ENCODE measurements around the gene PGLYRP3. TPM values are rescaled to one million over a fixed set of nuclear protein-coding genes. Genes with fewer than 3 reads are reported as not detected.

PGLYRP3 gene
- total RNA-seq, 1 donor from 2014 or later, result 4.4 TPM

DNA sequence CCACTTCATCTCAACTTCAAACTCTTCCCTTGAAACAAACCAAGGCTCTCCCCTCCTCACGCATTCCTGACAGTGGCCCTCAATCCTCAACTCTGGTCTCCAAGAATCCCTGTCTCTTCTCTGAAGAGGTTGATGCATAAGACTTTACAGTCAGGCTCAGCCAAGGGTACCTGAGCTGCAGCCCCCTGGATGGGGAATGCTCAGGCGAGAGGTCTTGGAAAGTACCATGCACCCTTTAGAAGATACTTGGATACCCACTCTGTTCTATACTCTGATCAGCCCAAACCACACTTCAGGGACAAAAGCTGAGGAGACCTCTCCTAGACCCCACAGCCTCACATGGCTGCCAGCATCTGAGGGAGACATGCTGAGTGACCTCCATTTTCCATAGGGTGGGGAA, 536 bp upstream of the PGLYRP3 start:
- DNase-seq, result no peak

DNA sequence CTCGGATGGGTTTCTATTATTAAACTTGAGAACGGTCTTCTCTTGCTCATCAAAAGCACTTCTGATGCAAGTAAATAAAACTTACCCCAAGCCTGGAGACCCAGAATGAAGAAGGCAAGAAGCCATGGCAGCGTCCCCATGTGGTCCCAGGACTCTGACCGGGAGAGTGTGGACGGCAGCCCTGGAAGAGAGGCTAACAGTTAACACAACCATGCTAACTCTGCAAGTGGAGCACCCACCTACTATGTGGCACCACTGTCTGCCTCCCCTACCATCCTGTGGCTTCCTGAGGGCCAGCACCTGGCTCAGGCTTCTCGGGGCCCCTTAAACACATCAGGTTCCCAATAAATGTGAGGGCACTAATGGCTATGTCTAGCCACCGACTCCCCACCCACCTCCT, 2.2 kb downstream of the PGLYRP3 start:
- DNase-seq, result no peak

DNA sequence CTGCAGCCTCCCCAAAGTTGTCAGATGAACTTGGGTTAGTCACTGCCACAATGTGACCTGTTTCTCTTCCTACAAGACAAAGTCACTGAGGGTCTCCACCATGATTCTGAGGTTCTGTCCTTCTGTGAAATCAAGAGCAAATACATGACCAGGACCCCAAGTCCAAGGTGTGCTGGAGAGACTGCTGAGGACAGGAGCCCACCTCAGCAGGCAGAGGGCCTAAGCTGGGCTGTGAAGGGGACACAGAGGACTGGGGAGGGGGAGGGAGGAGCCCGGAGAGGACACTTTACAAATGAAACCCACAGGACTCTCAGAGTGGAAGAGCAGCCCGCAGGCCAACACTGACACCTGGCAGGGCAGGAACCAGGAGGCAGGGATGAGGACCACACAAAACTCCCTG, 3.3 kb downstream of the PGLYRP3 start:
- no peak for DNase-seq

DNA sequence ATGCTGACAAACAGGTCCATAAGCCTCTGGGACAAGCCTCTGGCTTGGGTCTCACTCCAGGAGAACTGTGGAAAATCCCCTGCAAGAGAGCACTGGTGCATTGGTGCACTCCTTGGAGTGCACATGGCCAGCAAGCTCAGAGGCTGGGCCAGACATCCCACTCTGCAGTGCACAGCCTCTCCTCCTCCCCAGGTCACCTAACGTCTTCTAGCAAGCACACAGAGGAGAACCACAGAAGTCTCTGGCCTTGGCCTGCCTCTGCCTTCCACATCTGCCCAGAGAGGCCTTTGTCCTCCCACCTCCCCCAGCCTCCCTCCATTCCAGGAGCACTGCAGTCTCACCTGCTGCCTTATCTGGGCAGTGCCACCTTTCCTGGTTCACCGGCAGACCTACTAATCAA, 4.2 kb downstream of the PGLYRP3 start:
- DNase-seq, result no peak

DNA sequence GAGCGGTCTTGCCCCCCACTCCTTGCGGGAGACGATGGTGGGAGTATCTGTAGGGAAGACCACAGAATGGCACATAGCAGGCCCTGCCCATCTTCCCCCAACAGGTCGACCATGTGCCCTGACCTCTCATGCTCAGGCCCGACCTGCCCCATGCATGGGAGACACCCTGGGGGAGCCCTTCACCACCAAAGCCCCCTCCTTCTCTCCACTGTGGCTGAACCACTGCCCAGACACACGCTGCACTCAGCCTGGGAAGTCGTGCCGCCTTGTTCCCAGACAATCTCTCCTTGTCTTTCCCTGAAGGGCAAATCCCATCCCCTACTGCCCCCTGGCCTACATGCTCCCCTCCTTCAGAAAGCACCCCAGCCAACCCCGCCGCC, 5.5 kb downstream of the PGLYRP3 start:
- DNase-seq, result no peak

DNA sequence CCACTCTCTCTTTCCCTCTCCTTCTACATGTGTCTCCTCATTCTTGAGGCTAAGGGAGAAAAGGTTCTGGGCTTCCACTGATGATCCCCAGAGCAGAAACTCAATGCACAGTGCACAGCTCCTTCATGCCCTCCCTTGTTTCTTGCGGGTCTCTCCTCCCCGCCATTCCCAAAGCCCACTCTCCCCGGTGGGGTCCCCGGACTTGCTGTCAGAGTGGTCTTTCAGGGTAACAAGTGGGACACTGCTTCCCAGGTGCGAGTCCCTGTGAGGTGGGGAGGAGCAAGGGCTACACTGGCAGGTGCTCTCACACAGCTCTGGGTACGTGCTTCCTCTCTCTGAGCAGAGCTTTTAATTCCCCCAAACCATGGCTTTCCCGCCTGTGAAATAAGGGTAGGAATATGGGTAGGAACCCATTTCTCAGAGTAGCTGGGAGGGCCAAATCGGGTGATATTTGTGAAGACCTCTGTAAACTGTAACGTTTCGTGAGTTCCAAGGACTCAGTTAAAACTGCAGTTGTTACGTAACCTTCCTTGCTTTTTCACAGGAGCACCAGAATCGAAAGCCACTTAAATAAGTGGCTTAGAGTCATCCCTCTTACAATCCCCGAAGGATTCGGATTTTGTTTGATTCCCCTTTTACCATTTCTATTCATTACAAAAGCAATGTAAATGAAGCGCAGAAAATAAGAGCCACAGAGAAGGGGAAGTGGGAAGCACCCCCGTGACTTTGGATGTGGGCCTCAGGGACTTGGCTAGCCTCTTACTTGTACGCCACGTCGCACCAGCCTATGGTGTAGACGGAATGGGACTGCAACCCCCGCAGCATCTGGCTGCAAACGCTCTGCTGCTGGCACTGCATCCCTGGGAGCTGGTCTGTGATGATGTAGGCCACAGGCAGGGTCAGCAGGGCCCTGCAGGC, 6.2 kb downstream of the PGLYRP3 start:
- DNase-seq, result no peak

DNA sequence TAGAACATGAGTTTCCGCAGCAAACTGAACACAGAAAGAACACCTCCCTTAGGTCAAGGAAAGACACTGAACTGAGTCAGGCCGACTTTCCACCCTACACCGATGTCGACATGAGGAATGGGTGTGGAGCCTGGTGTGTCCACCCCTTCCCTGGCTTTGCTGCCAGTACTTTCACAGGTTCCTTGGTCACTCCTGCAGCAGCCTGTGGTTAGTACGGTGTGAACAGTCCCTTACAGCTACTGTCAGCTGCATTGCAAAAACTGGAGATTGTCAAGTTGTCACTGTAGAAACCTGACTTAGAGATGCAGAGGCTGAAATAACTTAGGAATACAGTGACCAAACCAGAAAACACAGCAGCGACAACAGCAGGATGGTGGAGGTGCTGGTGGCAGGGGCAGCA, 7.1 kb downstream of the PGLYRP3 start:
- no peak for DNase-seq

DNA sequence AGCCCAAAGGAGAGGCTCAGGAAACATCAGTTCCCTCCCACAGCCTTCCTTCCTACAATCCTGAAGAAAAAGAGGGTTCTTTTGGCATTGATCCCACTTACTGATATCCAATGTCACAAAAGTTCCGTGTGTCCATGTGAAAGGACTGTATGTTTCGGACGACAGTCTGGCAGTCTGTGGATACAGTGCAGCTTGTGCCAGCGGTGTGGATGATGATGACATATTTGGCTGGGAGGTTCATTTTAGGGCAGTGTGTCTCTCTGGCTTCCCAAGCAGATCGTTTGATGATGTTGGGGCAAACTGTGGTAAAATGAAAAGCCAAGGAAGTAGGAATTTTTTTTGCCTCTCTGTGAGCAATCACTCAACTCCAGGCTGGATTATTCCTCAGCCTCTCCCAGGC, 10.4 kb downstream of the PGLYRP3 start:
- DNase-seq, result no peak

DNA sequence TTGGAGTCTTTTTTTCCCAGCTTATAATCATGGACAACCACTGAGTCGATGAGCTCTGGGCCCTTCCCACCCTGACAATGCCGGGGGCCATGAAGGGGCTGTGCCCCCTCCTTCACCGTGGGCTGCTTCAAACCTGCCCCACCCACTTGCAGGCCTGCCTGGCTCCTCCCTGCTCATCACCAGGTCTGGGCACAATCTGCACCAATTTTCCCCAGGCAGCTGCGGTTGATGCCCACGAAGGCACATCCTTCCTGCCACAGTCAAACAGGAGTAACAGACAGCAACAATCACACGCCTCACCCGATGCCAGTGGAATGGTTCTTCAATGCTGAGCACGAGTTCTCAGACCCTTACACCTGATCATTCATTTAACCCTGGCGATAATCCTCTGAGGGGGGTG, 18.9 kb downstream of the PGLYRP3 start:
- DNase-seq, result no peak

DNA sequence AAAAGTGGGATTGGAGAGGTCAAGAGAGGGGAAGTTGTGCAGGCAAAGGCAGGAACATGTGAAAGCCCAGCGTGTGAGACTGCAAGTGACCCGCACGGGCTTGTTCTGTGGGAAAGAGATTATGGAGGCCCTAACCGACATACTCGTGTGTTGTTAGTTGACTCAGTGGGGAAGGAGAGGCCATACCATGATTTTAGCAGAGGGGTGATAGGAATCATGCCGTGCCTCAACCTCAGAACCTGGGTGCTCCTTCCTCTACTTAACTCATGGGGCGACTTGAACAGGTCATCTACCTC, 19.3 kb downstream of the PGLYRP3 start:
- no peak for DNase-seq

DNA sequence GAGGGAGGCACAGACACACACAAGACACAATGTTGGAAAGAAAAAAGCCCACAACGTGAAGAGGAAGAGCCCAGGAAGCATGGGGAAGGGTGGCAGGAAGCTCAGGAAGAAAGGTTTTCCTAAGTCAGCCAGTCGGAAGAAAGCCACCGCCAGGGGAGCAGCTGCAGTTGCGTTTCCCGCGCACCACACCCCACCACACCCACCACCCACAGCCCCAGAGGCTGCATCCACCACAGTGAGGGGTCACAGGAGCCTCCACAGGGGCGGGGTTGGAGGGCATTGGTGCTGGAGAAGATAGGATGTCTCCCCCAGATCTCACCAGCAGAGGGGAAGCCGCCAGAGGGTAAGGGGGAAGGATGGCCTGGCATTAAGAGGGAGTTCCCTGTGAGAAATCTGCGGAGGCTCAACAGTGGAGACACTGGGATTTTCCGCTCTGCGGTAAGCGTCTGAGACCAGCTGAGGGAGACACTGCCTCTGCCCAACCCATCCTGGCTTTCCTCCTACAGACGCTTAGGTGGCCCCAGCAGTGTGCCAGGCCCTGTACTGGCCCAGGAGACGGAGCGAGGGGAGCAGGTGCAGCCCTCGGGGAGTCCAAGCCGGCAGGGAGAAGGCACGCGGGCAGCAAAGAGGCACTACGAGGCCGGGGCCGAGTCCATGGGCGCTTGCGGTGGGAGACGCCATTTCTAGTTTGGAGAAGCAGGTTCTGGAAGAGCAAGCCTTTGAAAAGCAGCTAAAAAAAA, 19.8 kb downstream of the PGLYRP3 start:
- no peak for DNase-seq

DNA sequence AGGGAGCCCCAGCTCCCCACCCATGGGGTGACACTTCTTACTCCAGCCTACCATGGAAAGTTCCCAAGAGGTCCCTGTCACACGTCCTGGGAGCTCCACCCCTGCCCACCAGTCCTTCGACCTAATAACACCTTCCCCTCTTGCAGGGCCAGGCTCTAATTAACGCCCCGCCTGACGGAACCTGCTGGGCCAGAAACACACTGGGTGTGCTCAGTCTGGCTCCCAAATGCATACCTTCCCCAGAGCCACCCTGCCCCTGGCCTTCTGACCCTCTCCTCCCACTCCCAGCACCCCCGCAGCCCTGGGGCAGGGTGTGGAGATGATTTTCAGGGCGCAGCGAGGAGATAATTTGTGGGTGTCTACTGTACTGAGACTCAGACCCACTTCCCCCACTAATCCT, 20.6 kb downstream of the PGLYRP3 start:
- no peak for DNase-seq

DNA sequence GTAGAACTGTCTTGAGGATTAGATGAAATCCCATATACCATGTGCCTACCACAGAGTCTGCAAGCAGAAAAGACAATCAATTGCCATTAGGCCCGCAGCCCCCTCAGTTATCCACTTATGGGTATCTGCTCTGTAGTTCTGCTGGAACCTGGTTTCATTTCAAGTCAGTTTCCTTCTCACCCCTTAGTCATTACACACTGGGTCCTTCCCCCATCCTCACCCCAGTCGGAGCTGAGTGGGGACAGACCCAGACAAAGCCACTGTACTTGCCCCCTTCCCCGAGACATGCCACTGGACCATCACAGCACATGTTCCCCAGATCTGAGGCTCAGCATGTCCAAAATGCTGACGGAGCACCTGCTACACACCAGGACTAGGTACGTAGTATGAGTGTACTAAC, 21.2 kb downstream of the PGLYRP3 start:
- DNase-seq, result no peak

DNA sequence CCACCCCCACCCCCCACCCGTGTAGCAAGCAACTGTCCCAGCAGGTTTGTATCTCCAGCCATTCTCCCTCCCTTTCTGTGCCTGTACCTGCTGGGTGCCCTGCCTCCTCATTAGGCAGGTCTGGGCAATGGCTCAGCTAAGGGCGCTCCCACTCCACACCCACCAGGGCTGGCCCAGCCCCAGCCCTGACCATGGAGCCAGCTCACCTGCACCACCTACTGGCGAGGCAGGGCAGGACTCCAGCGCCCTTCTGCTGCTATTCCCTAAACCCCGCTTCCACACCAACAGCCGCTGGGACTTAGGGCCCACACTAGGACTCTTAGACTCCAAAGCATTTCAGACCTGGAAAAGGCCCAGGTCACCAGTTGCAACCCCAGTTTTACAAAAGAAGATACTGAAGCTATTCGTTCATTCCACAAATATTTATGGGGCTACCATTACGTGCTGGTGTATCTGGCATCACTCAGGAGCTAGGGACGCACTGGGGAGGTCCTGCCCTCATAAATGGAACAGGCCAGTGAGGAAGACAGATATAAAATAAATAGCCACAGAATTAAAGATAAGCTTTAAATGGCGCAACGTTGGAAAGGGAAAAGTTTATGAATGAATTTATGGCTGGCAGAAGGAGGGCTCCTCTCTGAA, 24.0 kb downstream of the PGLYRP3 start:
- no peak for DNase-seq

DNA sequence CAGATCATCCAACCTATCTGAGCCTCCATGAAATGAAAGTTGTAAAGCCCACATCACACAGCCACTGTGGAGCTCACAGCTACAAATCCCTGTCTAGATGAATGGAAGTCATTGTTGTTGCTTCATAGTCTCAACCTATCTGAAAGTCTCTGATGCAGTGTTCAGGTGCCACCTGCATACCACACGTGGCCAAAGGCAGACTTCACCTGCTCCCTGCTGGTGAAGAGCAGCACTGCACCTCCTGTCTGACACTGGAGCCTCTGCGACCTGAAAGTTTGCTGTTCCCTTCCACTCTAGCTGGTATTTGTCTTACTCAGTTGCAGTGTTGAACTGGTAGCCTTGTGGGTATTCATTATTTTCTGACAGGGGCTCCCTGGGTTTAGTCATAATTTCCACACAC, 34.9 kb downstream of the PGLYRP3 start:
- no peak for DNase-seq

DNA sequence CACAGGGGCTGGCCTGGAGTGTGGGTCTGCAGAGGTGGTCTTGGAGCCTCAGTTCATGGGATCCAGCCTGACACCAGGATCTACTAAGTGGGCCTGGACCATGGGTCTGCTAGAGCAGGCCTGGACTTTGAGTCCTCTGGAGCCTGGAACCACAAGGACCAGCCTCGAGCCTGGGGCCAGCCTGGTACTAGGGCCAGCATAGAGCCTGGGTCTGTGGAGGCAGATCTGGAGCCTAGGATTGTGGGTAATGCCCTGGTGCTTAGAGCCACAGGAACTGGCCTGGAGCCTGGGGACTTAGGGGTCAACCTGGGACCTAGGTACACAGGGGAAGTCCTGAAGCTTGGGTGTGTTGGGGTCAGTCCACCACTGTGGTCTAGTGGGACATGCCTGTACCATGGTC, 40.6 kb downstream of the PGLYRP3 start:
- DNase-seq, result no peak

DNA sequence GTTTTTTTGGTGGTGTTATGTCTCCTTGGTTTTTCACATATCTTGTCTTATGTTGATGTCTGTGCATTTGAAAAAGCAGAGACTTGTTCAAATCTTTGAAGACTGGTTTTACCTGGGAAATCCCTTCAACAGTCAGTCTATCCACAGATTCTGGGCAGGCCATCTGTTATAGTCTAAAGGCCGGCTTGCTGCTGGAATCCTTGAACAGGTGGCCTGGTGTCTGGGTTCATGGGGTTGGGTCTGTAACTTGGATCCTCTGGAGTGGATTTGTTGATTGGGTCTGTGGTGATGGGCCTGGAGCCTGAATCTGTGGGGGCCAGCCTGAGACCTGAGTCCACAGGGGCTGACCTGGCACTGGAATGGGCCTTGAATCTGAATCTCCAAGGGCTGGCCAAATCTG, 41.0 kb downstream of the PGLYRP3 start:
- no peak for DNase-seq

DNA sequence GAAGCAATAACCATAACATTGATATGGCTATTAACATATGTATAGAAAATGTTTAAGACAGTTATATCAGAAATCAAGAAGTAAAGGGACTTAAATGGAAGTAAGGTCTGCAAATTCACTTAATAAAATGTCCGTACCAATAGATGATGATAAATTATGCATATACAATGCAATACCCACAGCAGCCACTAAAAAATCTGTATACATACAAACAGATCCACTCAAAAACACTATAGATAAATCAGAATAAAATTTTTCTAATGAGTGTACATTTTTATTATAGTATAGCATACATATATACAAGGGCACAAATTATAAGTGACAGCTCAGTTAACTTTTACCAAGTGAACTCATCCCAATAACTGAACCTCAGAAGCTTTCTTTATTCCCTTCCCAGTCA, 47.3 kb downstream of the PGLYRP3 start:
- no peak for DNase-seq

DNA sequence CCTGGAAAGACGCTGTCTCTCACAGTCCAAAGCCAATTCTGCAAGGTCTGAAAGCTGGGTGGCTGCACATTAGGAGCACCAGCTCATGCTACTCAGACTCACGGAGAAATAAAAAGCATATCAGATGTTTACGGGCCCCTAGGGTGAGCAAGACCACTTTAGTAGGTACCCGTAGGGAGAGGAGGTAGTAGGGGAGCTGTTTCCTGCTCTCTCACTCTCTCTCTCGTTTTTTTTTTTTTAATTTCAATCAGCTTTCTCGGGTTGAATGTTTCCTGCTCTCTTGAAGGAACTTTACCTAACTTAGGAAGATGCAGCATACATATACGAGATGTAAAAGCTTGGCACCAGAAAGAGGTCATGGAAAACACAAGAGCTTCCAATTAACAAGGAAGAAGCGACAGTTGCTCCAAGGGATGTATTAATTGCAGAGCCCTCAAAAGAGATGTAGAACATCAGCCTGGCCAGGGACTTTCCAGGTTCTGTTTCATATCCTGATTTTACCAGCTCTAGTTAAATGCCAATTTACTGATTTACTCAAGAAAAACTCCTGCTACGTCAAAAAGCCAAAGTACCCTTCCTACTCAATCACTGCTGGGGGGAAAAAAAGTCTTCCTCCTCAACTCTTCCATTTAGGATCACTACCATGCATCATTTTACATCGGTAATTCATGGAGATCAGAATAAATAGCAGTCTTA, 50.1 kb downstream of the PGLYRP3 start:
- DNase-seq, result no peak

DNA sequence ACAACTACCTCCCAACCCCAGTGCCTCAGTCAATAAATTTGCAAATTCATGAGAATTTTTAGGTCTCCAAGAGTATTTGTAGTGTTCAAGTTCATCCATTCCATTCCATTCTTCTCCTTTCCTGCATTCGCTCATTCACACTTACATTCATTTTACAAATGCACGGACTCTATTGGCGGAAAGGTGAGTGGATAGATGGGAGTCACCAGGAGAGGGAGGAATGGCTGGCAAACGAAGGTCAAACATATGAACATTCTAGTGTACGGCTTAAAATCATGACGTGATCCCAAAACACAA, 50.7 kb downstream of the PGLYRP3 start:
- DNase-seq, result no peak

DNA sequence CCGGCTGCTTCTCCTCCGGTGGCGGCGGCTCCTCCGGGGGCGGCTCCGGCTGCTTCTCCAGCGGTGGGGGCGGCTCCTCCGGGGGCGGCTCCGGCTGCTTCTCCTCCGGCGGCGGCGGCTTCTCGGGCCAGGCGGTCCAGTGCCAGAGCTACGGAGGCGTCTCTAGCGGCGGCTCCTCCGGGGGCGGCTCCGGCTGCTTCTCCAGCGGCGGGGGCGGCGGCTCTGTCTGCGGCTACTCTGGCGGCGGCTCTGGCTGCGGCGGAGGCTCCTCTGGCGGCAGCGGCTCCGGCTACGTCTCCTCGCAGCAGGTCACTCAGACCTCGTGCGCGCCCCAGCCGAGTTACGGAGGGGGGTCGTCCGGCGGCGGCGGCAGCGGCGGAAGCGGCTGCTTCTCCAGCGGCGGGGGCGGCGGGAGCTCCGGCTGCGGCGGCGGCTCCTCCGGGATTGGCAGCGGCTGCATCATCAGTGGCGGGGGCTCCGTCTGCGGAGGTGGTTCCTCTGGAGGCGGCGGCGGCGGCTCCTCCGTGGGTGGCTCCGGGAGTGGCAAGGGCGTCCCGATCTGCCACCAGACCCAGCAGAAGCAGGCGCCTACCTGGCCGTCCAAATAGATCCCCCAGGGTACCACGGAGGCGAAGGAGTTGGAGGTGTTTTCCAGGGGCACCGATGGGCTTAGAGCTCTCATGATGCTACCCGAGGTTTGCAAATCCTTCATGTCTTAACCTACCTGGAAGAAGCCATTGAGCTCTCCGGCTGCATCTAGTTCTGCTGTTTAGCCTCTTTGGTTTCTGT, 51.3 kb downstream of the PGLYRP3 start:
- DNase-seq, result no peak

DNA sequence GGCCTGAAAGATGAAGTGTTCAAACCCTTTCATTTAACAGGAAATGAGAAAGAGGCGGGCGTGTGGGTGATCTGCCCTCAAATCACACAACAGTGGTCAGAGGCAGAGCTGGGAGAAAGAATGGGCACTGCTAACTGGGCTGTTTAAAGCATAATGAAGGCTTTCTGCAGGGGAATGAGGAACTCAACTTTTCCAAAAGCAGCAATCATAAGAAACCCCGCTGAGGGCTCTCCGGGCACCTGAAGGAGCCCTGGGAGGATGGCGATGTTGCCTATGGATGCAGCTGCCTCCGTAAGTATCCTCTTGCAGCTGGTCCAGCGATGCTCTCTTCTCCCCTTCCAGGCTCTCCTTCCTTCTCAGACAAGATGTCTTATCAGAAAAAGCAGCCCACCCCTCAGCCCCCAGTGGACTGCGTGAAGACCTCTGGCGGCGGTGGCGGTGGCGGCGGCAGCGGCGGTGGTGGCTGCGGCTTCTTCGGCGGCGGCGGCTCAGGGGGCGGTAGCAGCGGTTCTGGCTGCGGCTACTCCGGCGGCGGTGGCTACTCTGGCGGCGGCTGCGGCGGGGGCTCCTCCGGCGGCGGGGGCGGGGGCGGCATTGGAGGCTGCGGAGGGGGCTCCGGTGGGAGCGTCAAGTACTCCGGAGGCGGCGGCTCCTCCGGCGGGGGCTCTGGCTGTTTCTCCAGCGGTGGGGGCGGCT, 52.0 kb downstream of the PGLYRP3 start:
- DNase-seq, result no peak

Measured in skin of body (tissue), 2 donors.